Astrocyte of the cerebellum (primary cell): ENCODE measurements around the gene ZEB2.

ENCODE experiments used
- DNase-seq: peaks from one replicate; pipeline ENCODE4 v3.0.0-alpha.2; 2011; ENCODE audit warnings: low read depth
- H3K4me3 ChIP-seq: 2 replicates; pipeline ENCODE4 v1.5.1; 2011; ENCODE audit warnings: mild to moderate bottlenecking, low read depth, low read length, moderate library complexity
- CTCF ChIP-seq: IDR thresholded peaks from 2 replicates; pipeline ENCODE4 v1.5.1; 2012; ENCODE audit warnings: low read length, low read depth, moderate library complexity, mild to moderate bottlenecking; ENCODE audit errors: missing control alignments
- in situ Hi-C: cut with HindIII; loops from 2 replicates; pipeline ENCODE4 v1.10.0; 2017; ENCODE audit warnings: low sequenced_read_pairs

The ZEB2 gene

GRCh38 chr2:144476682-144477081, 43.2 kb downstream of the ZEB2 start:
- no peak for TF ChIP-seq CTCF
- DNase-seq: no peak
- in situ Hi-C loops: no loop called here
- no peak overlapping the region for H3K4me3 ChIP-seq

GRCh38 chr2:144475569-144476275, 44.2 kb downstream of the ZEB2 start:
- no peak for TF ChIP-seq CTCF
- in situ Hi-C loops: no loop called here
- no peak for DNase-seq
- no peak overlapping the region for H3K4me3 ChIP-seq

- no peak overlapping the region for H3K4me3 ChIP-seq
- in situ Hi-C loops: no loop called here
- DNase-seq: no peak
Measured at GRCh38 chr2:144475044-144475443, 44.9 kb downstream of the ZEB2 start.

GRCh38 chr2:144474017-144474416, 45.9 kb downstream of the ZEB2 start:
- H3K4me3 ChIP-seq: no peak overlapping the region
- DNase-seq: no peak
- TF ChIP-seq CTCF: no peak
- in situ Hi-C loops: no loop called here

More at GRCh38 chr2:144475044-144475443, 44.9 kb downstream of the ZEB2 start:
- TF ChIP-seq CTCF: no peak

- in situ Hi-C loops: no loop called here
- no peak for DNase-seq
- no peak for TF ChIP-seq CTCF
- H3K4me3 ChIP-seq: no peak overlapping the region
Measured at GRCh38 chr2:144472911-144473310, 47.0 kb downstream of the ZEB2 start.

GRCh38 chr2:144472046-144472412, 47.9 kb downstream of the ZEB2 start:
- no peak overlapping the region for H3K4me3 ChIP-seq
- no peak for DNase-seq
- no peak for TF ChIP-seq CTCF
- in situ Hi-C loops: no loop called here
